GM12878 (cell line): ENCODE results near the gene MUC5AC.

ENCODE experiments used
- EZH2 ChIP-seq: IDR thresholded peaks from 2 replicates; pipeline ENCODE4 v1.6.1; 2012; ENCODE audit warnings: low read depth, mild to moderate bottlenecking, control low read depth, inconsistent platforms, low read length, borderline replicate concordance; ENCODE audit not compliant: control insufficient read depth
- GABPA ChIP-seq: IDR thresholded peaks from 2 replicates; pipeline ENCODE4 v1.6.1; 2014; ENCODE audit warnings: antibody characterized with exemption, low read depth, mild to moderate bottlenecking, inconsistent platforms
- HDAC6 ChIP-seq: fragments of 200-600 bp; sonication (generic); IDR thresholded peaks from one replicate; pipeline ENCODE4 v1.8.0; 2017; ENCODE audit warnings: antibody characterized with exemption; ENCODE audit not compliant: unreplicated experiment
- MTA2 ChIP-seq: fragments of 450-650 bp; IDR thresholded peaks from 2 replicates; pipeline ENCODE4 v1.6.1; 2016; ENCODE audit warnings: low read depth, mild to moderate bottlenecking, moderate library complexity
- MXI1 ChIP-seq: fragments of 150-350 bp; IDR thresholded peaks from 2 replicates; pipeline ENCODE4 v1.6.1; 2011; ENCODE audit warnings: low read depth, mild to moderate bottlenecking, inconsistent platforms, low read length, improper control_type of control experiment
- POLR2AphosphoS5 ChIP-seq: IDR thresholded peaks from 2 replicates; pipeline ENCODE4 v1.6.1; 2011; ENCODE audit warnings: mild to moderate bottlenecking, low read length, inconsistent platforms
- SMC3 ChIP-seq: IDR thresholded peaks from 2 replicates; pipeline ENCODE4 v1.6.1; 2011; ENCODE audit warnings: low read length, improper control_type of control experiment, borderline replicate concordance
- USF2 ChIP-seq: IDR thresholded peaks from 2 replicates; pipeline ENCODE4 v1.6.1; 2011; ENCODE audit warnings: low read depth, low read length, improper control_type of control experiment, borderline replicate concordance
- YY1 ChIP-seq: IDR thresholded peaks from 2 replicates; pipeline ENCODE4 v1.6.1; 2011; ENCODE audit warnings: low read depth, mild to moderate bottlenecking, low read length
- TF ChIP-seq, protein P1 (sequence below), 3 experiments: IDR thresholded peaks in 2 of 3; conservative IDR thresholded peaks in 1 of 3; 2 replicates each; pipeline ENCODE4 v1.5.1; 2011; ENCODE audit warnings: low read depth in 3 of 3, low read length in 3 of 3, mild to moderate bottlenecking in 3 of 3, control low read depth in 2 of 3, moderate library complexity in 2 of 3, inconsistent platforms in 1 of 3, mixed read lengths in 1 of 3; ENCODE audit not compliant: control insufficient read depth in 2 of 3, insufficient read depth in 1 of 3; ENCODE audit errors: extremely low read depth in 1 of 3

DNA sequence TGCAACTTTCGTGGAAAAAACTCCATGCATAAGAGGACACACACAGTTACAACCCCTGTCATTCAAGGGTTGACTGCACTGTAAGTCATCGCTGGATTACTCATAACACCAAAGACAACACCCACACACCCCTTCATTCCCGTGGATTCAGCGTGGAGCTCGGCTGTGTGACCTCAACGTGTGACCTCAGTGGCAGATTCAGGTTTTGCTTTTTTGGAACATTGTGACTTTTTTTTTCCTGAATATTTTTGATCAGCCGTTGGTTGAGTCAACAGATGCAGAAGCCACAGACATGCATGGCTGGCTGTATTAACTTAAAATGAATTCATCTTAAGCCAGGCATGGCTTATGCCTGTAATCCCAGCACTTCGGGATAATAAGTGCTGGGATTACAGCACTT is 19.7 kb upstream of the MUC5AC start:
- TF ChIP-seq MTA2 = no peak
- no peak for TF ChIP-seq POLR2AphosphoS5
- no peak for TF ChIP-seq HDAC6
- TF ChIP-seq, protein P1, sequence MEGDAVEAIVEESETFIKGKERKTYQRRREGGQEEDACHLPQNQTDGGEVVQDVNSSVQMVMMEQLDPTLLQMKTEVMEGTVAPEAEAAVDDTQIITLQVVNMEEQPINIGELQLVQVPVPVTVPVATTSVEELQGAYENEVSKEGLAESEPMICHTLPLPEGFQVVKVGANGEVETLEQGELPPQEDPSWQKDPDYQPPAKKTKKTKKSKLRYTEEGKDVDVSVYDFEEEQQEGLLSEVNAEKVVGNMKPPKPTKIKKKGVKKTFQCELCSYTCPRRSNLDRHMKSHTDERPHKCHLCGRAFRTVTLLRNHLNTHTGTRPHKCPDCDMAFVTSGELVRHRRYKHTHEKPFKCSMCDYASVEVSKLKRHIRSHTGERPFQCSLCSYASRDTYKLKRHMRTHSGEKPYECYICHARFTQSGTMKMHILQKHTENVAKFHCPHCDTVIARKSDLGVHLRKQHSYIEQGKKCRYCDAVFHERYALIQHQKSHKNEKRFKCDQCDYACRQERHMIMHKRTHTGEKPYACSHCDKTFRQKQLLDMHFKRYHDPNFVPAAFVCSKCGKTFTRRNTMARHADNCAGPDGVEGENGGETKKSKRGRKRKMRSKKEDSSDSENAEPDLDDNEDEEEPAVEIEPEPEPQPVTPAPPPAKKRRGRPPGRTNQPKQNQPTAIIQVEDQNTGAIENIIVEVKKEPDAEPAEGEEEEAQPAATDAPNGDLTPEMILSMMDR (IDR thresholded peaks at IDR 0.05 in 2 of 3, conservative IDR thresholded peaks at IDR 0.05 in 1 of 3; ENCODE audit: control insufficient read depth in 2 of 3, extremely low read depth in 1 of 3, insufficient read depth in 1 of 3, low read depth in 3 of 3, low read length in 3 of 3) = no peak
- no peak for TF ChIP-seq SMC3
- TF ChIP-seq MXI1 = no peak
- TF ChIP-seq USF2 = no peak
- no peak for TF ChIP-seq EZH2
- no peak for TF ChIP-seq GABPA
- no peak for TF ChIP-seq YY1
